Smooth muscle cell (in vitro differentiated cells): ENCODE measurements around the gene NR6A1. TPM values are rescaled to one million over a fixed set of nuclear protein-coding genes. Genes with fewer than 3 reads are reported as not detected.

Source experiments
- DNase-seq: peaks from one replicate; lab custom pipeline; 2025; ENCODE audit not compliant: unreplicated experiment; lab: John Stamatoyannopoulos, UW
- H2AFZ ChIP-seq: fragments of 200-600 bp; sonication (generic); 2 replicates; pipeline ENCODE4 v1.6.0; 2016; ENCODE audit warnings: antibody characterized with exemption, low read depth, mild to moderate bottlenecking
- H3F3A ChIP-seq: fragments of 200-600 bp; sonication (generic); 2 replicates; pipeline ENCODE4 v1.6.0; 2017; ENCODE audit warnings: antibody characterized with exemption, low read depth
- H3K27ac ChIP-seq: fragments of 200-600 bp; sonication (generic); 2 replicates; pipeline ENCODE4 v1.5.1; 2016; ENCODE audit warnings: low read depth, mild to moderate bottlenecking
- H3K27me3 ChIP-seq: fragments of 200-600 bp; sonication (generic); 2 replicates; pipeline ENCODE4 v1.6.1; 2016; ENCODE audit warnings: low read depth, mild to moderate bottlenecking
- H3K36me3 ChIP-seq: fragments of 200-600 bp; sonication (generic); 2 replicates; pipeline ENCODE4 v1.5.1; 2016; ENCODE audit warnings: low read depth
- H3K4me1 ChIP-seq: fragments of 200-600 bp; sonication (generic); 2 replicates; pipeline ENCODE4 v1.5.1; 2016; ENCODE audit warnings: low read depth
- H3K4me2 ChIP-seq: fragments of 200-600 bp; sonication (generic); 2 replicates; pipeline ENCODE4 v1.6.0; 2016; ENCODE audit warnings: mild to moderate bottlenecking
- H3K4me3 ChIP-seq: fragments of 200-600 bp; sonication (generic); 2 replicates; pipeline ENCODE4 v1.5.1; 2016; ENCODE audit warnings: mild to moderate bottlenecking
- H3K79me2 ChIP-seq: fragments of 200-600 bp; sonication (generic); 2 replicates; pipeline ENCODE4 v1.6.0; 2016; ENCODE audit warnings: low read depth, mild to moderate bottlenecking
- H3K9ac ChIP-seq: fragments of 200-600 bp; sonication (generic); 2 replicates; pipeline ENCODE4 v1.6.0; 2016; ENCODE audit warnings: low read depth
- H3K9me3 ChIP-seq: fragments of 200-600 bp; sonication (generic); replicated peaks from 2 replicates; pipeline ENCODE4 v1.5.1; 2016; ENCODE audit warnings: low read depth
- H4K20me1 ChIP-seq: fragments of 200-600 bp; sonication (generic); 2 replicates; pipeline ENCODE4 v1.6.0; 2016; ENCODE audit warnings: low read depth
- WGBS: methylation state at CpG from one replicate; pipeline ENCODE4 v1.1.7; 2016; ENCODE audit warnings: low lambda C conversion rate; 5-methylcytosine and 5-hydroxymethylcytosine counted together
- polyA plus RNA-seq: library from polyadenylated mRNA; unstranded; fragments of >200 nt; fragmentation: Nextera tagmentation; extraction: Ambion mirVana; gene quantifications from 2 replicates; pipeline ENCODE4 v1.2.1, GENCODE V29; 2016
- total RNA-seq: library from RNA; depleted of rRNA; stranded (reverse); fragments of >200 nt; gene quantifications from 2 replicates; pipeline ENCODE4 v1.2.3, GENCODE V29; 2014
- TF ChIP-seq, protein P1 (sequence below): fragments of 200-600 bp; sonication (generic); IDR thresholded peaks from 2 replicates; pipeline ENCODE4 v1.5.1; 2017; ENCODE audit warnings: borderline replicate concordance, mild to moderate bottlenecking, antibody characterized with exemption; ENCODE audit not compliant: insufficient read depth, poor library complexity, severe bottlenecking

Gene NR6A1
- total and polyA plus RNA-seq, 2 experiments from 2014 or later: 0.17 to 0.31 TPM

GRCh38 chr9:124761196-124761595 lies 9.9 kb downstream of the NR6A1 start:
- H3K4me3 ChIP-seq: no peak overlapping the region
- H3F3A ChIP-seq: peaks cover 4% of the 10 kb centered on the region
- no peaks in the 10 kb centered on the region for H3K36me3 ChIP-seq
- H3K79me2 ChIP-seq: no peaks in the 10 kb centered on the region
- no peak overlapping the region for H3K27ac ChIP-seq
- no peak overlapping the region for H3K4me2 ChIP-seq
- H2AFZ ChIP-seq: no peak overlapping the region
- H3K9me3 ChIP-seq: no peaks in the 10 kb centered on the region
- H3K9ac ChIP-seq: no peak overlapping the region
- WGBS: 60% methylated on average over 2 of the region's 2 CpGs
- H4K20me1 ChIP-seq: peaks cover 7% of the 10 kb centered on the region
- H3K4me1 ChIP-seq: peaks cover 68% of the 10 kb centered on the region
- TF ChIP-seq, protein P1, sequence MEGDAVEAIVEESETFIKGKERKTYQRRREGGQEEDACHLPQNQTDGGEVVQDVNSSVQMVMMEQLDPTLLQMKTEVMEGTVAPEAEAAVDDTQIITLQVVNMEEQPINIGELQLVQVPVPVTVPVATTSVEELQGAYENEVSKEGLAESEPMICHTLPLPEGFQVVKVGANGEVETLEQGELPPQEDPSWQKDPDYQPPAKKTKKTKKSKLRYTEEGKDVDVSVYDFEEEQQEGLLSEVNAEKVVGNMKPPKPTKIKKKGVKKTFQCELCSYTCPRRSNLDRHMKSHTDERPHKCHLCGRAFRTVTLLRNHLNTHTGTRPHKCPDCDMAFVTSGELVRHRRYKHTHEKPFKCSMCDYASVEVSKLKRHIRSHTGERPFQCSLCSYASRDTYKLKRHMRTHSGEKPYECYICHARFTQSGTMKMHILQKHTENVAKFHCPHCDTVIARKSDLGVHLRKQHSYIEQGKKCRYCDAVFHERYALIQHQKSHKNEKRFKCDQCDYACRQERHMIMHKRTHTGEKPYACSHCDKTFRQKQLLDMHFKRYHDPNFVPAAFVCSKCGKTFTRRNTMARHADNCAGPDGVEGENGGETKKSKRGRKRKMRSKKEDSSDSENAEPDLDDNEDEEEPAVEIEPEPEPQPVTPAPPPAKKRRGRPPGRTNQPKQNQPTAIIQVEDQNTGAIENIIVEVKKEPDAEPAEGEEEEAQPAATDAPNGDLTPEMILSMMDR: no peak
- peaks cover 12% of the 10 kb centered on the region for H3K27me3 ChIP-seq
- DNase-seq: no peak

DNA sequence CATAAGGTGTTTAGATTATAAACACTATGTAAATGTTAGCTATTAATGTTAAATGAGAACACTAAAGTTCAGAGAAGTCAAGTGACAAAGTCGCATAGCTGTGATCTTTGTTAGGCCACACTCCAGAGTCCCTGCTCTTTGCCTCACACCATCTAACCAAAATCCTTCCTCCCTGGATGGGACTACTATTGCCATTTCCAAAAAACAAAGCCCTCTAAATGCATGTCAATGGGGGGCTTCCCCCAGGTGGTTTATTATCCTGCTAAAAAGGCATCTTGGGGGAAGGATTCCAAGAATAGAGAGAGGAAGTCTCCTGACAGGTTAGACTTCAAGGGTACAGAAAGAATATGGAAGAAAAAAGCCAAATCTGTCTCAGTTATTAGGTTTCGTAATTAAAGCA lies 10.4 kb downstream of the NR6A1 start:
- no peak for DNase-seq
- no peak overlapping the region for H3K27ac ChIP-seq
- H4K20me1 ChIP-seq: peaks cover 2% of the 10 kb centered on the region
- H3K4me3 ChIP-seq: no peak overlapping the region
- H3K36me3 ChIP-seq: no peaks in the 10 kb centered on the region
- H3K4me1 ChIP-seq: peaks cover 68% of the 10 kb centered on the region
- no peak overlapping the region for H2AFZ ChIP-seq
- no peak overlapping the region for H3K4me2 ChIP-seq
- peaks cover 7% of the 10 kb centered on the region for H3K27me3 ChIP-seq
- H3F3A ChIP-seq: peaks cover 4% of the 10 kb centered on the region
- no peaks in the 10 kb centered on the region for H3K9me3 ChIP-seq
- H3K9ac ChIP-seq: no peak overlapping the region
- WGBS: 88% methylated on average over 2 of the region's 2 CpGs
- H3K79me2 ChIP-seq: no peaks in the 10 kb centered on the region
- TF ChIP-seq, protein P1: no peak

- WGBS: 86% methylated on average over 2 of the region's 2 CpGs
- Histone ChIP-seq H3K36me3 (no peaks in the 10 kb centered on the region), H4K20me1 (no peaks in the 10 kb centered on the region), H3K9me3 (no peaks in the 10 kb centered on the region), H3K4me1 (peaks cover 66% of the 10 kb centered on the region), H2AFZ (no peak overlapping the region), H3K4me3 (no peak overlapping the region), H3F3A (peaks cover 4% of the 10 kb centered on the region), H3K9ac (no peak overlapping the region), H3K79me2 (no peaks in the 10 kb centered on the region), H3K27ac (peak overlapping the region; percentile 3), H3K27me3 (no peaks in the 10 kb centered on the region), H3K4me2 (peak overlapping the region; percentile 71)
- TF ChIP-seq, protein P1: no peak
- DNase-seq: no peak
Observed at GRCh38 chr9:124759327-124759726, 11.8 kb downstream of the NR6A1 start.

DNA sequence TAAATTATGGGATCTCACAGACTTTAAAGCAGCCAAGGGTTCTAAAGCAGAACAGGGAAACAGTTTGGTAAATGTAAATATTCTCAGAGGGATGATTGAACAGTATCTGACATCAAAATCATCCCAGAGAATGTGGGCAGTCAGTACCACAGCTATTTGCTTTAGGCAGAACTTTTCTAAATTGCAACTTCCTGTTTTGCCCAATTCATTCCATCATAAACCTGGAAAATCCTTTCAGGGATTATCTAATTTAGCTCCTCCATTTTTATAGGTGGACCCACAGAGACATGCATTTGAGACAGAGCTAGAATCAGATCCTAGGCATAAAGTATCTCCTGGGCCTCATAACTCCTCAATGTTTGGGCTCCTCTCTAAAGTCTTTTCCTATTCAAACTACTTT lies 12.4 kb downstream of the NR6A1 start:
- Histone ChIP-seq H3F3A (peaks cover 4% of the 10 kb centered on the region), H3K4me3 (peak overlapping the region; percentile 22), H2AFZ (peak overlapping the region; percentile 23), H3K9ac (no peak overlapping the region), H3K4me1 (peaks cover 69% of the 10 kb centered on the region), H3K27ac (peak overlapping the region; percentile 3), H3K27me3 (no peaks in the 10 kb centered on the region), H3K9me3 (no peaks in the 10 kb centered on the region), H4K20me1 (no peaks in the 10 kb centered on the region), H3K36me3 (no peaks in the 10 kb centered on the region), H3K79me2 (no peaks in the 10 kb centered on the region), H3K4me2 (peak overlapping the region; percentile 71)
- TF ChIP-seq, protein P1: no peak
- no peak for DNase-seq
